A673 (cell line): ENCODE results near the gene FKBP1A. TPM values are rescaled to one million over a fixed set of nuclear protein-coding genes. Genes with fewer than 3 reads are reported as not detected.

Experiments
- BruUV-seq: library from RNA; stranded (reverse); fragments of 400-500 nt; replicated peaks from 2 replicates; lab custom pipeline; 2021; lab: Mats Ljungman, UMichigan
- CTCF ChIA-PET: fragments of 300-600 bp; sonication (Branson Sonifier 250); formaldehyde crosslinking; loops from one replicate; lab custom pipeline; 2022; ENCODE audit warnings: antibody characterized with exemption; lab: Charles Lee
- POLR2A ChIA-PET: fragments of 300-600 bp; sonication (Branson Sonifier 250); formaldehyde crosslinking; loops from one replicate; lab custom pipeline; 2022; ENCODE audit warnings: antibody characterized with exemption; ENCODE audit not compliant: low non-redundant PET; lab: Charles Lee
- DNase-seq: peaks from one replicate; pipeline ENCODE4 v3.0.0-alpha.2; 2015; ENCODE audit warnings: low spot score
- H3K27ac ChIP-seq: fragments of 200-600 bp; sonication (generic); 2 replicates; pipeline ENCODE4 v1.5.1; 2016; ENCODE audit warnings: mixed run types, low read depth, mild to moderate bottlenecking, mixed read lengths, antibody characterized with exemption, low read length; ENCODE audit not compliant: poor library complexity, severe bottlenecking
- H3K27me3 ChIP-seq: fragments of 200-600 bp; sonication (generic); replicated peaks from 2 replicates; pipeline ENCODE4 v1.6.1; 2017; ENCODE audit warnings: mixed run types, low read depth, mild to moderate bottlenecking, mixed read lengths, antibody characterized with exemption, low read length; ENCODE audit not compliant: insufficient read depth, poor library complexity
- H3K36me3 ChIP-seq: fragments of 200-600 bp; sonication (generic); 2 replicates; pipeline ENCODE4 v1.6.1; 2016; ENCODE audit warnings: mixed run types, mild to moderate bottlenecking, mixed read lengths, antibody characterized with exemption, low read length; ENCODE audit not compliant: insufficient read depth, poor library complexity, severe bottlenecking
- H3K4me1 ChIP-seq: fragments of 200-600 bp; sonication (generic); 2 replicates; pipeline ENCODE4 v1.6.1; 2017; ENCODE audit warnings: mixed run types, mild to moderate bottlenecking, mixed read lengths, antibody characterized with exemption, low read length; ENCODE audit not compliant: insufficient read depth, poor library complexity, severe bottlenecking
- H3K4me3 ChIP-seq: fragments of 200-600 bp; sonication (generic); 2 replicates; pipeline ENCODE4 v1.5.1; 2016; ENCODE audit warnings: low read depth, mixed run types, mild to moderate bottlenecking, mixed read lengths, low read length; ENCODE audit not compliant: poor library complexity, severe bottlenecking
- H3K9me3 ChIP-seq: fragments of 200-600 bp; sonication (generic); 2 replicates; pipeline ENCODE4 v1.6.1; 2016; ENCODE audit warnings: mixed run types, low read depth, mild to moderate bottlenecking, mixed read lengths, antibody characterized with exemption, low read length; ENCODE audit not compliant: poor library complexity, severe bottlenecking
- EZH2 ChIP-seq: fragments of 200-600 bp; sonication (generic); IDR thresholded peaks from 2 replicates; pipeline ENCODE4 v1.6.1; 2017; ENCODE audit warnings: borderline replicate concordance, low read depth, mild to moderate bottlenecking, mixed read lengths, antibody characterized with exemption, low read length; ENCODE audit not compliant: poor library complexity, severe bottlenecking
- intact Hi-C: fragments of 100-400 bp; cut with micrococcal nuclease; formaldehyde crosslinking; loops from one replicate; pipeline ENCODE4 v1.10.0; 2022; ENCODE audit not compliant: unreplicated experiment
- total RNA-seq: library from RNA; stranded (reverse); gene quantifications from 2 replicates; pipeline ENCODE4 v1.2.3, GENCODE V29; 2021
- TF ChIP-seq, protein P1 (sequence below): fragments of 300-800, 200-600 bp; sonication (generic); conservative IDR thresholded peaks from 2 replicates; pipeline ENCODE4 v1.5.1; 2017; ENCODE audit warnings: low read depth, mild to moderate bottlenecking, antibody characterized with exemption, low read length, moderate library complexity, mixed read lengths

FKBP1A gene
- total RNA-seq, 1 experiment from 2014 or later: 264 TPM

GRCh38 chr20:1396702-1397101, 3.8 kb upstream of the FKBP1A start:
- intact Hi-C loops: loop anchor here (10.0 kb wide), 1 partner anchor 172 kb away; the partner anchor contains the start of gene RAD21L1

DNA sequence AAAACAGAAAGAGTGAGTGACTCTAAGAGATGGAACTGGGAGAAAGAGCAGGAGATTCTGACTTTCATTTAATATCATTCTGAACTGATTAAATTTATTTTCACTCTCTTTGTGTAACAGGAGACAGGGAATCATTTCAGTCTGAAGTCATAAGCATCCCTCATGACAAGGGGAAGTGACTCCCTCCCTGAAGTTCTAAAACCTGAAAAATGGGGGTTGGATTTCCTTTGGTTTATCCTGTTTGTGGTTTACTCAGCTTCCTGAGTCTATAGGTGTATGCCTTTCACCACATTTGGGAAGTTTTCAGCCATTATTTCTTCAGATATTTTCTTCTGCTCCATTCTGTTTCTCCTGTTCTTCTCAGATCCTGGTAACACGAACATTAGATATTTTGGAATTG, 3.4 kb upstream of the FKBP1A start:
- Histone ChIP-seq H3K27ac (no peak overlapping the region), H3K4me3 (no peak overlapping the region), H3K9me3 (no peaks in the 10 kb centered on the region), H3K36me3 (no peaks in the 10 kb centered on the region), H3K27me3 (peaks cover 7% of the 10 kb centered on the region), H3K4me1 (peaks cover 11% of the 10 kb centered on the region)
- ChIA-PET CTCF (no interaction called here), POLR2A (no interaction called here)
- no peak for TF ChIP-seq EZH2
- TF ChIP-seq, protein P1, sequence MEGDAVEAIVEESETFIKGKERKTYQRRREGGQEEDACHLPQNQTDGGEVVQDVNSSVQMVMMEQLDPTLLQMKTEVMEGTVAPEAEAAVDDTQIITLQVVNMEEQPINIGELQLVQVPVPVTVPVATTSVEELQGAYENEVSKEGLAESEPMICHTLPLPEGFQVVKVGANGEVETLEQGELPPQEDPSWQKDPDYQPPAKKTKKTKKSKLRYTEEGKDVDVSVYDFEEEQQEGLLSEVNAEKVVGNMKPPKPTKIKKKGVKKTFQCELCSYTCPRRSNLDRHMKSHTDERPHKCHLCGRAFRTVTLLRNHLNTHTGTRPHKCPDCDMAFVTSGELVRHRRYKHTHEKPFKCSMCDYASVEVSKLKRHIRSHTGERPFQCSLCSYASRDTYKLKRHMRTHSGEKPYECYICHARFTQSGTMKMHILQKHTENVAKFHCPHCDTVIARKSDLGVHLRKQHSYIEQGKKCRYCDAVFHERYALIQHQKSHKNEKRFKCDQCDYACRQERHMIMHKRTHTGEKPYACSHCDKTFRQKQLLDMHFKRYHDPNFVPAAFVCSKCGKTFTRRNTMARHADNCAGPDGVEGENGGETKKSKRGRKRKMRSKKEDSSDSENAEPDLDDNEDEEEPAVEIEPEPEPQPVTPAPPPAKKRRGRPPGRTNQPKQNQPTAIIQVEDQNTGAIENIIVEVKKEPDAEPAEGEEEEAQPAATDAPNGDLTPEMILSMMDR: no peak
- intact Hi-C loops: loop anchor here (10.0 kb wide), 1 partner anchor 171 kb away; the partner anchor contains the start of gene RAD21L1
- no peak for DNase-seq
- BruUV-seq: no TSS peak

More at GRCh38 chr20:1396702-1397101, 3.8 kb upstream of the FKBP1A start:
- Histone ChIP-seq H3K27me3 (peaks cover 7% of the 10 kb centered on the region), H3K27ac (no peak overlapping the region), H3K36me3 (no peaks in the 10 kb centered on the region), H3K4me1 (peaks cover 7% of the 10 kb centered on the region), H3K4me3 (no peak overlapping the region), H3K9me3 (no peaks in the 10 kb centered on the region)
- BruUV-seq: no TSS peak
- ChIA-PET CTCF (no interaction called here), POLR2A (no interaction called here)
- DNase-seq: no peak
- TF ChIP-seq, protein P1: no peak
- TF ChIP-seq EZH2: no peak

DNA sequence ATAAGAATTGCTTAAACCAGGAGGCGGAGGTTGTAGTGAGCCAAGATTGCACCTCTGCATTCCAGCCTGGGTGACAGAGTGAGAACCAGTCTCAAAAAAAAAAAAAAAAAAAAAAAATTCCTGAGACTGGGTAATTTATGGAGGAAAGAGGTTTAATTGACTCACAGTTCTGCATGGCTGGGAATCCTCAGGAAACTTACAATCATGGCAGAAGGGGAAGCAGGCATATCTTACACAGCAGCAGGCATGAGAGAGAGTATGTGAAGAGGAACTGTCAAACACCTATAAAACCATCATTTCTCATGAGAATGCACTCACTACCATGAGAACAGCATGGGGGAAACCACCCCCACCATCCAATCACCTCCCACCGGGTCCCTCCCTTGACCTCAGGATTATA, 1.8 kb upstream of the FKBP1A start:
- Histone ChIP-seq H3K27ac (no peak overlapping the region), H3K4me3 (no peak overlapping the region), H3K4me1 (peaks cover 25% of the 10 kb centered on the region), H3K36me3 (no peaks in the 10 kb centered on the region), H3K27me3 (peaks cover 7% of the 10 kb centered on the region), H3K9me3 (no peaks in the 10 kb centered on the region)
- BruUV-seq: no TSS peak
- intact Hi-C loops: loop anchor here (10.0 kb wide), 1 partner anchor 170 kb away; the partner anchor contains the start of gene RAD21L1
- DNase-seq: no peak
- TF ChIP-seq EZH2: no peak
- TF ChIP-seq, protein P1: no peak
- ChIA-PET POLR2A (no interaction called here), CTCF (no interaction called here)
